HepG2 (cell line): ENCODE results near the gene PLGRKT. TPM values are rescaled to one million over a fixed set of nuclear protein-coding genes. Genes with fewer than 3 reads are reported as not detected.

Experiments used
- KLF16 ChIP-seq, 2 experiments: sonication (generic) in 1 of 2; formaldehyde crosslinking in 1 of 2; IDR thresholded peaks; 2 replicates each; pipeline versions ENCODE4 v1.6.1 to v1.8.0; 2016 to 2023; ENCODE audit warnings: missing genetic modification reagents in 2 of 2, missing compliant biosample characterization in 1 of 2
- POLR2AphosphoS2 ChIP-seq: IDR thresholded peaks from 2 replicates; pipeline ENCODE4 v1.6.1; 2011; ENCODE audit warnings: low read depth, low read length, improper control_type of control experiment
- POLR2G ChIP-seq: fragments of 200-400 bp; formaldehyde crosslinking; IDR thresholded peaks from 2 replicates; pipeline ENCODE4 v1.6.1; 2018; ENCODE audit warnings: mild to moderate bottlenecking, low read depth, low read length, moderate library complexity
- SAP130 ChIP-seq: IDR thresholded peaks from 2 replicates; pipeline ENCODE4 v1.6.1; 2016; ENCODE audit warnings: low read depth
- SNAPC2 ChIP-seq: sonication (generic); formaldehyde crosslinking; IDR thresholded peaks from 2 replicates; pipeline ENCODE4 v1.8.1; 2022; ENCODE audit warnings: mild to moderate bottlenecking, missing genetic modification reagents
- SP5 ChIP-seq: IDR thresholded peaks from 2 replicates; pipeline ENCODE4 v1.6.1; 2016; ENCODE audit warnings: low read depth, borderline replicate concordance
- ZBTB38 ChIP-seq: sonication (generic); formaldehyde crosslinking; IDR thresholded peaks from 2 replicates; pipeline ENCODE4 v1.5.1; 2020; ENCODE audit warnings: mild to moderate bottlenecking, missing genetic modification reagents
- ZNF337 ChIP-seq: sonication (generic); formaldehyde crosslinking; IDR thresholded peaks from 2 replicates; pipeline ENCODE4 v1.5.1; 2020; ENCODE audit warnings: missing genetic modification reagents, low read depth, mild to moderate bottlenecking, borderline replicate concordance
- ZNF383 ChIP-seq: sonication (generic); formaldehyde crosslinking; IDR thresholded peaks from 2 replicates; pipeline ENCODE4 v1.4.0; 2020; ENCODE audit warnings: missing genetic modification reagents, mild to moderate bottlenecking, borderline replicate concordance
- ZNF496 ChIP-seq: sonication (generic); formaldehyde crosslinking; IDR thresholded peaks from 2 replicates; pipeline ENCODE4 v1.8.1; 2023; ENCODE audit warnings: mild to moderate bottlenecking, moderate library complexity, missing genetic modification reagents; ENCODE audit not compliant: insufficient replicate concordance
- ZNF792 ChIP-seq: IDR thresholded peaks from 2 replicates; pipeline ENCODE4 v1.6.1; 2016
- ZSCAN31 ChIP-seq: sonication (generic); formaldehyde crosslinking; IDR thresholded peaks from 2 replicates; pipeline ENCODE4 v1.5.0; 2020; ENCODE audit warnings: low read depth, mild to moderate bottlenecking, missing genetic modification reagents
- polyA plus RNA-seq, 8 experiments: library from polyadenylated mRNA; depleted of rRNA in 3 of 8; stranded (reverse) in 7 of 8; unstranded in 1 of 8; fragments of >200 nt; fragmentation: Illumina TruSeq in 4 of 8; extraction: Trizol in 4 of 8; gene quantifications; 2 replicates each; pipeline versions ENCODE4 v1.2.1 to v1.2.3, GENCODE V29; 2011 to 2016; ENCODE audit warnings: low read depth in 4 of 8, missing spikeins in 1 of 8, mixed read lengths in 1 of 8; ENCODE audit not compliant: insufficient read depth in 1 of 8
- total RNA-seq, 5 experiments: library from RNA; depleted of rRNA; stranded (reverse); fragments of >200 nt; fragmentation: Illumina TruSeq; extraction: Trizol; gene quantifications; 2 replicates each; pipeline ENCODE4 v1.2.3, GENCODE V29; 2016; ENCODE audit warnings: low read depth in 1 of 5
- TF ChIP-seq, protein P1 (sequence below): sonication (generic); formaldehyde crosslinking; IDR thresholded peaks from 2 replicates; pipeline ENCODE4 v1.4.0; 2020; ENCODE audit warnings: missing genetic modification reagents
- TF ChIP-seq, protein P2 (sequence below): IDR thresholded peaks from 2 replicates; pipeline ENCODE4 v1.6.1; 2016; ENCODE audit warnings: mild to moderate bottlenecking, missing biosample characterization, missing genetic modification reagents
- TF ChIP-seq, protein P3 (sequence below): sonication (generic); formaldehyde crosslinking; IDR thresholded peaks from 2 replicates; pipeline ENCODE4 v1.5.1; 2020; ENCODE audit warnings: missing genetic modification reagents, mild to moderate bottlenecking, borderline replicate concordance
- TF ChIP-seq, protein P4 (sequence below): sonication (generic); formaldehyde crosslinking; IDR thresholded peaks from 2 replicates; pipeline ENCODE4 v1.5.1; 2020; ENCODE audit warnings: mild to moderate bottlenecking, missing genetic modification reagents, moderate library complexity
- TF ChIP-seq, protein P5 (sequence below): sonication (generic); formaldehyde crosslinking; IDR thresholded peaks from 2 replicates; pipeline ENCODE4 v1.4.0; 2020; ENCODE audit warnings: missing genetic modification reagents

PLGRKT gene
- total and polyA plus RNA-seq, 2 of the 13 experiments (the other 11 are each of a cell fraction or from before 2014, with no cell fraction given), result 5.0 to 15.8 TPM

DNA sequence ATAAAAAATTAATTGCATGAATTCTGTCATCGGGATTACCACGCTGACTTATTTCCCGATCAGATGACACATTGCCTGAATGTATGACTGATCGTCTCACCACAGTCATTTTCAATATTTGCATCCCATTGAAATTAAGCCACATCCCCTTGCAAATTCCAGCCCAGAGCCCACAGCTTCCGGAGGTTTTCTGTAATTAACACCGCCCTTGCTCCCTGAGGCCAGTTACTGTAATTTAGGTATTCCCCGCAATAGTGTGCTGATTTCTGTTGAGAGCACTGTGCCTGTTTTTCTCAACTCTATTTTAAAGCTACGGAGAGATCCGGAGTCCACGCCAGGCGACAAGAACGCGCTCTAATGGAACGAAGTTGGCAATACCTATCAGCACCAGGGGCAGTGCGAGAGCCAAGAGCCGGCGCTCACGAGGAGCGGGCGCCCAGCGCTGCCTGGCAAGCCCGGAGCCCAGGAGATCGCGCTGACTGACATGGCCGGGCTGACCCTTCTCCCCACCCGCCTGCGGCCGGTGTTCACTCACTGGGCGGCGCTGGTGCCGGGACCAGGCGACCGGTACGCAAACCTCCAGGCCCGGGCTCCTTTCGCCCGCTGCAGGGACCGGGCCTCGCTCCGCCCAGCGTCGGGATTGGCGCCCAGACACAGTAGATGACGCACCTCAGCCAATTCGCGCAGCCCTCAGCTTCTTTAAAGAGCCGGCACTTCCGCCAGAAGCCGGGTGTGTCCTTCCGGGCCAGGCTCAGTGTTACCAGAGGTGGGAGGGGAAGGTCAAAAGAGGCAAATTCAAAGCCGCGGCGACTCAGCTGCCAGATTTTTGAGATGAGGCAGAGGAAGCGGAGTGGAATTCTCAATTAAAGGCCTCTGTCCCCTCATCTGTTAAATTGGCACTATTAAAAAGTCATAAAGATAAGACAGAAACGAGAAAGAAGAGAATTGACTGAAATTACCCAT is at the start of gene PLGRKT (continued):
- TF ChIP-seq ZNF337 (CRISPR knock-in tag) (0 out of 2 replicates have a peak, but pooled peaks have one; percentile 42), ZNF383 (CRISPR knock-in tag) (no peak), SNAPC2 (CRISPR knock-in tag) (peak; percentile 60; the same call in 1 of the 2 replicates), ZNF792 (CRISPR knock-in tag) (peak; percentile 57; the same call in 1 of the 2 replicates), ZSCAN31 (peak; percentile 61; the same call in 1 of the 2 replicates), SP5 (CRISPR knock-in tag) (peak; percentile 91), ZNF496 (CRISPR knock-in tag) (no peak), POLR2G (peak; percentile 91), POLR2AphosphoS2 (no peak), SAP130 (CRISPR knock-in tag) (peak; percentile 97), KLF16 (CRISPR knock-in tag; IDR thresholded peaks at IDR 0.05) (peak in 1 of 2 experiments; percentile 57; a peak in 1 of 4 replicates), ZBTB38 (peak; percentile 60; the same call in 1 of the 2 replicates)
- TF ChIP-seq, protein P1, sequence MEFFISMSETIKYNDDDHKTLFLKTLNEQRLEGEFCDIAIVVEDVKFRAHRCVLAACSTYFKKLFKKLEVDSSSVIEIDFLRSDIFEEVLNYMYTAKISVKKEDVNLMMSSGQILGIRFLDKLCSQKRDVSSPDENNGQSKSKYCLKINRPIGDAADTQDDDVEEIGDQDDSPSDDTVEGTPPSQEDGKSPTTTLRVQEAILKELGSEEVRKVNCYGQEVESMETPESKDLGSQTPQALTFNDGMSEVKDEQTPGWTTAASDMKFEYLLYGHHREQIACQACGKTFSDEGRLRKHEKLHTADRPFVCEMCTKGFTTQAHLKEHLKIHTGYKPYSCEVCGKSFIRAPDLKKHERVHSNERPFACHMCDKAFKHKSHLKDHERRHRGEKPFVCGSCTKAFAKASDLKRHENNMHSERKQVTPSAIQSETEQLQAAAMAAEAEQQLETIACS (CRISPR knock-in tag), result no peak
- TF ChIP-seq, protein P2, sequence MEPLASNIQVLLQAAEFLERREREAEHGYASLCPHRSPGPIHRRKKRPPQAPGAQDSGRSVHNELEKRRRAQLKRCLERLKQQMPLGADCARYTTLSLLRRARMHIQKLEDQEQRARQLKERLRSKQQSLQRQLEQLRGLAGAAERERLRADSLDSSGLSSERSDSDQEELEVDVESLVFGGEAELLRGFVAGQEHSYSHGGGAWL (CRISPR knock-in tag), result peak; percentile 59
- TF ChIP-seq, protein P3, sequence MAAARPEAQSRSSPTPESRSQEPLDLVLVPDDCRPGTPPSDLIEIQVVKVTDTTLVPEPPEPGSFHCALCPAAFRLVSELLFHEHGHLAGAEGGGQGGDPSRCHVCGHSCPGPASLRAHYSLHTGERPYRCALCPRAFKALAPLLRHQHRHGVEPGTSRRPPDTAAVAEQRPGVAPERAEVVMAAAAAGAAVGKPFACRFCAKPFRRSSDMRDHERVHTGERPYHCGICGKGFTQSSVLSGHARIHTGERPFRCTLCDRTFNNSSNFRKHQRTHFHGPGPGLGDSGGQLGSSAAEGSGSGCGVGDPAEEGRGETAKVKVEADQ (CRISPR knock-in tag), result peak; percentile 78; the same call in 1 of the 2 replicates
- TF ChIP-seq, protein P4, sequence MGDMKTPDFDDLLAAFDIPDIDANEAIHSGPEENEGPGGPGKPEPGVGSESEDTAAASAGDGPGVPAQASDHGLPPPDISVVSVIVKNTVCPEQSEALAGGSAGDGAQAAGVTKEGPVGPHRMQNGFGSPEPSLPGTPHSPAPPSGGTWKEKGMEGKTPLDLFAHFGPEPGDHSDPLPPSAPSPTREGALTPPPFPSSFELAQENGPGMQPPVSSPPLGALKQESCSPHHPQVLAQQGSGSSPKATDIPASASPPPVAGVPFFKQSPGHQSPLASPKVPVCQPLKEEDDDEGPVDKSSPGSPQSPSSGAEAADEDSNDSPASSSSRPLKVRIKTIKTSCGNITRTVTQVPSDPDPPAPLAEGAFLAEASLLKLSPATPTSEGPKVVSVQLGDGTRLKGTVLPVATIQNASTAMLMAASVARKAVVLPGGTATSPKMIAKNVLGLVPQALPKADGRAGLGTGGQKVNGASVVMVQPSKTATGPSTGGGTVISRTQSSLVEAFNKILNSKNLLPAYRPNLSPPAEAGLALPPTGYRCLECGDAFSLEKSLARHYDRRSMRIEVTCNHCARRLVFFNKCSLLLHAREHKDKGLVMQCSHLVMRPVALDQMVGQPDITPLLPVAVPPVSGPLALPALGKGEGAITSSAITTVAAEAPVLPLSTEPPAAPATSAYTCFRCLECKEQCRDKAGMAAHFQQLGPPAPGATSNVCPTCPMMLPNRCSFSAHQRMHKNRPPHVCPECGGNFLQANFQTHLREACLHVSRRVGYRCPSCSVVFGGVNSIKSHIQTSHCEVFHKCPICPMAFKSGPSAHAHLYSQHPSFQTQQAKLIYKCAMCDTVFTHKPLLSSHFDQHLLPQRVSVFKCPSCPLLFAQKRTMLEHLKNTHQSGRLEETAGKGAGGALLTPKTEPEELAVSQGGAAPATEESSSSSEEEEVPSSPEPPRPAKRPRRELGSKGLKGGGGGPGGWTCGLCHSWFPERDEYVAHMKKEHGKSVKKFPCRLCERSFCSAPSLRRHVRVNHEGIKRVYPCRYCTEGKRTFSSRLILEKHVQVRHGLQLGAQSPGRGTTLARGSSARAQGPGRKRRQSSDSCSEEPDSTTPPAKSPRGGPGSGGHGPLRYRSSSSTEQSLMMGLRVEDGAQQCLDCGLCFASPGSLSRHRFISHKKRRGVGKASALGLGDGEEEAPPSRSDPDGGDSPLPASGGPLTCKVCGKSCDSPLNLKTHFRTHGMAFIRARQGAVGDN (CRISPR knock-in tag), result peak; percentile 88
- TF ChIP-seq, protein P5, sequence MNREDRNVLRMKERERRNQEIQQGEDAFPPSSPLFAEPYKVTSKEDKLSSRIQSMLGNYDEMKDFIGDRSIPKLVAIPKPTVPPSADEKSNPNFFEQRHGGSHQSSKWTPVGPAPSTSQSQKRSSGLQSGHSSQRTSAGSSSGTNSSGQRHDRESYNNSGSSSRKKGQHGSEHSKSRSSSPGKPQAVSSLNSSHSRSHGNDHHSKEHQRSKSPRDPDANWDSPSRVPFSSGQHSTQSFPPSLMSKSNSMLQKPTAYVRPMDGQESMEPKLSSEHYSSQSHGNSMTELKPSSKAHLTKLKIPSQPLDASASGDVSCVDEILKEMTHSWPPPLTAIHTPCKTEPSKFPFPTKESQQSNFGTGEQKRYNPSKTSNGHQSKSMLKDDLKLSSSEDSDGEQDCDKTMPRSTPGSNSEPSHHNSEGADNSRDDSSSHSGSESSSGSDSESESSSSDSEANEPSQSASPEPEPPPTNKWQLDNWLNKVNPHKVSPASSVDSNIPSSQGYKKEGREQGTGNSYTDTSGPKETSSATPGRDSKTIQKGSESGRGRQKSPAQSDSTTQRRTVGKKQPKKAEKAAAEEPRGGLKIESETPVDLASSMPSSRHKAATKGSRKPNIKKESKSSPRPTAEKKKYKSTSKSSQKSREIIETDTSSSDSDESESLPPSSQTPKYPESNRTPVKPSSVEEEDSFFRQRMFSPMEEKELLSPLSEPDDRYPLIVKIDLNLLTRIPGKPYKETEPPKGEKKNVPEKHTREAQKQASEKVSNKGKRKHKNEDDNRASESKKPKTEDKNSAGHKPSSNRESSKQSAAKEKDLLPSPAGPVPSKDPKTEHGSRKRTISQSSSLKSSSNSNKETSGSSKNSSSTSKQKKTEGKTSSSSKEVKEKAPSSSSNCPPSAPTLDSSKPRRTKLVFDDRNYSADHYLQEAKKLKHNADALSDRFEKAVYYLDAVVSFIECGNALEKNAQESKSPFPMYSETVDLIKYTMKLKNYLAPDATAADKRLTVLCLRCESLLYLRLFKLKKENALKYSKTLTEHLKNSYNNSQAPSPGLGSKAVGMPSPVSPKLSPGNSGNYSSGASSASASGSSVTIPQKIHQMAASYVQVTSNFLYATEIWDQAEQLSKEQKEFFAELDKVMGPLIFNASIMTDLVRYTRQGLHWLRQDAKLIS, result no peak
